H54 (cell line): ENCODE data around the gene PRKACB.
"Not testable (repeated sequence)": the region's sequence is repeated elsewhere in the genome, so short reads cannot be mapped to it uniquely, and the experiment has no call there.

Experiments
- DNase-seq: peaks from one replicate; pipeline ENCODE4 v3.0.0; 2011; ENCODE audit warnings: low spot score, mixed read lengths; ENCODE audit not compliant: insufficient read length
- FAIRE-seq: peaks from 3 replicates; lab custom pipeline; 2011; peaks lifted over from hg19 to GRCh38; lab: Jason Lieb, UNC
- POLR2A ChIP-seq: IDR thresholded peaks from 2 replicates; pipeline ENCODE4 v1.6.1; 2011; ENCODE audit warnings: low read depth, mild to moderate bottlenecking, low read length

PRKACB gene

DNA sequence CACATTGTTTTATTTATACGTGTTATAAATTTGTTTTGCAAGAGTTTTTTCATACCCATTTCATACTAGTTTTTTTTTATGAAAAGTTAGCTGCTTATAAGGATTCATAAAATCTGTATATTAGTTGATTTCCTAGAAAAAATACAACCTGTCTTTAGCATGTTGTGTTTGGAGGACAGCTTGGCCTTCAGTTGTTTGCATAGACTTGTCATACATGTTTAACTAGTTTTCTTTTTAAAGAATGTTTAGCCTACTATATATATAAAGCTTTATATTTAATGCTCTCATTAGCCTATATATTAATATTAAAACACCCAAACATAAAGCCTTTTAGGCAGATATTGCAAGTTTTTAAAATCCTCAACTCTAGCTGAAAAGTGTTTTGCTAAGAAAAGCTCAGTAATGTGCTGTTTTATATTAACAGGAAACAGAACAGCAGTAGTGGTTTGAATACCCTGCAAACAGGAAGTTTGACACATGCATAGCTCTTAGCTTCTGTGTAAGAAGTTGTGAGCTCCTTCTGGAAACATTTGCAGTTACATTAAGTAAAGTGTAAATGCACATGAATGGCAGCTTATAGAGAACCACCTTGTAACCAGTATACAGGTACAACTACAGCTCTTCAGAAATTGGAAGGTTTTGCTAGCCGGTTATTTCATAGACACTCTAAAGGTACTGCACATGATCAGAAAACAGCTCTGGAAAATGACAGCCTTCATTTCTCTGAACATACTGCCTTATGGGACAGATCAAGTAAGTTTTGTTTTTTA lies at the start of gene PRKACB:
TSS of gene PRKACB (plus strand) at position 476 of the 770 bp plus-strand sequence. CDS start at position 567, 91 bp downstream.
- no peak for TF ChIP-seq POLR2A
- FAIRE-seq (peak; percentile 93), DNase-seq (no peak)

DNA sequence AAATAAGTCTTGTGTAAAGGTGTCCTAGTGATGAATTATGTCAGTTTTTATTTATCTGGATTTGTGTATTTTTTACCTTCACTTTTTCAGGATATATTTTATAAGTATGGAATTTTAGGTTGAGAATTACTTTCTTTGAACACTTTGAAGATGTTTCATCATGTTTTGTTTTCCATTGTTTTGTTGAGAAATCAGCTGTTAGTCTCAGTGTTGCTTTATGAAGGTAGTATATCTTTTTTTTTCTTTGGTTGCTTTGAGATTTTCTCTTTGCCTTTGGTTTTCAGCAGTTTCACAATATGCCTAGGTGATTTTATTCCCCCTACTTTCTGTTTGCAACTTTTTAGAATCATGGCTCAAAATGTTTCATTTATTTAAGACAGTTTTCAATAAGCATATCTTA lies 48.8 kb upstream of the PRKACB start:
- no peak for FAIRE-seq
- TF ChIP-seq POLR2A: no peak
- DNase-seq: no peak

GRCh38 chr1:84096176-84096575 lies 47.9 kb upstream of the PRKACB start:
- no peak for TF ChIP-seq POLR2A
- DNase-seq (no peak), FAIRE-seq (no peak)

GRCh38 chr1:84101204-84101603 lies 42.9 kb upstream of the PRKACB start:
- TF ChIP-seq POLR2A: no peak
- DNase-seq (no peak), FAIRE-seq (peak; percentile 11)

- DNase-seq (peak; percentile 18), FAIRE-seq (peak; percentile 100)
- TF ChIP-seq POLR2A: no peak
Observed at GRCh38 chr1:84103197-84103992, 40.7 kb upstream of the PRKACB start.

DNA sequence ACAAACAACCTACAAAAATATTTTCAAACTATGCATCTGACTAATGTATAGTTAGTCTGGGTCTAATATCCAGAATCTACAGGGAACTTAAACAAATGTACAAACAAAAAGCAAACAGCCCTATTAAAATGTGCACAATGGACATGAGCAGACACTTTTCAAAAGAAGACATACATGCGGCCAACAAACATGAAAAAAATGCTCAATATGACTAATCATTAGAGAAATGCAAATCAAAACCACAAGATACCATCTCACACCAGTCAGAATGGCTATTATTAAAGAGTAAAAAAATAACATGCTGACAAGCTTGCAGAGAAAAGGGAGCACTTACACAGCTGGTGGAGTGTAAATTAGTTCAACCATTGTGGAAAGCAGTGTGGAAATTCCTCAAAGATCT lies 36.5 kb upstream of the PRKACB start:
- peak; percentile 86 for FAIRE-seq
- DNase-seq: not testable (repeated sequence)

- DNase-seq (no peak), FAIRE-seq (no peak)
- no peak for TF ChIP-seq POLR2A
Observed at GRCh38 chr1:84107955-84108354, 36.1 kb upstream of the PRKACB start.

DNA sequence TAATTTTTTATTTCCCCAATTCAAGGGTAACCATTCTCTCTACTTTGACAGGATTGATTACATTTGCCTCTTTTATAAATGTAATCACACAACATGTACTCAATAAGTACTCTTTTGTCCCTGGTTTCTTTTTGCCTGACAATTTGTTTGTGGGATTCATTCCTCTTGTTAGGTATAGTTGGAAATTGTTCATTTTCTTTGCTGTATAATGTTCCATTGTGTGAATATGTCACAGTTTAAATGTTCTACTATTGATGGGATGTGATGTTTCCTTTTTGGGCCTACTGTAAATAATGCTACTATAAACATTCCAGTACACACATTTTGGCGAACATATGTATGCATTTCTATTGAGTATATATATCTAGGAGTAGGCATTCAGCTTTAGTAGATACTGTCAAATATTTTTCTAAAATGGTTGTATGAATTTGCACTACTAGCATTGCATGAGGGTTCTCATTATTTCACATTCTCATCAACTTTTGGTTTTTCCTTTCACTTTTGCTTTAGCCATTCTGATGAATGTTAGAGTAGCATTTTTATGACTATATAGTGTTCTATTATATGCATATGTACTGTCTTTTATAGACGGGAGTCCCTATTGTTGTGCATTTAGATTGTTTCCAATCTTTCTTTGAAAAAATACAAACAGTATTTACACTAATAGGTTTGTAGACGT lies 35.0 kb upstream of the PRKACB start:
- TF ChIP-seq POLR2A: no peak
- FAIRE-seq (peak; percentile 67), DNase-seq (no peak)

- no peak for FAIRE-seq
- no peak for TF ChIP-seq POLR2A
Observed at GRCh38 chr1:84110629-84111028, 33.4 kb upstream of the PRKACB start.

GRCh38 chr1:84116558-84116957 lies 27.5 kb upstream of the PRKACB start:
- DNase-seq: no peak

More at GRCh38 chr1:84110629-84111028, 33.4 kb upstream of the PRKACB start:
- no peak for DNase-seq

DNA sequence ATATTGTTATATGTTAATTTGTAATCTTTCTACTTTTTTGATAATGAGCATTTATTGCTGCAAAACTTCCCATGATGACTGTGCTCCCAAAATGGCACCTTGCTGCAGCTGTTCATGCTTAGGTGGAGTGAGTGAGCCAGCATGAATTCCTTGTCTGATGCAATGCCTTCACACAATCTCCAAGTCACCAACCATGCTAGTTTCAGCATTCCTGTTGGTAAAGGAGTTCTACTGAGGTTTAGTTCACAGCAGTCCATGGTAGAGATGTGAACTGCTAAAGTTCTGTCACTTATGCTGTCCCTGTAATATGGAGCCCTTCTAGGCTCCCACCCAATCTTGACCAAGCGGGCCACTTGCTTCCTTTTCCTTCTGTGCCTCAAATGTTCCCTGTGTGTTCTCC lies 26.2 kb upstream of the PRKACB start:
- DNase-seq: no peak
- no peak for TF ChIP-seq POLR2A
- no peak for FAIRE-seq

More at GRCh38 chr1:84116558-84116957, 27.5 kb upstream of the PRKACB start:
- no peak for TF ChIP-seq POLR2A
- no peak for FAIRE-seq

- no peak for FAIRE-seq
- no peak for DNase-seq
- no peak for TF ChIP-seq POLR2A
Observed at GRCh38 chr1:84121360-84121759, 22.7 kb upstream of the PRKACB start.

DNA sequence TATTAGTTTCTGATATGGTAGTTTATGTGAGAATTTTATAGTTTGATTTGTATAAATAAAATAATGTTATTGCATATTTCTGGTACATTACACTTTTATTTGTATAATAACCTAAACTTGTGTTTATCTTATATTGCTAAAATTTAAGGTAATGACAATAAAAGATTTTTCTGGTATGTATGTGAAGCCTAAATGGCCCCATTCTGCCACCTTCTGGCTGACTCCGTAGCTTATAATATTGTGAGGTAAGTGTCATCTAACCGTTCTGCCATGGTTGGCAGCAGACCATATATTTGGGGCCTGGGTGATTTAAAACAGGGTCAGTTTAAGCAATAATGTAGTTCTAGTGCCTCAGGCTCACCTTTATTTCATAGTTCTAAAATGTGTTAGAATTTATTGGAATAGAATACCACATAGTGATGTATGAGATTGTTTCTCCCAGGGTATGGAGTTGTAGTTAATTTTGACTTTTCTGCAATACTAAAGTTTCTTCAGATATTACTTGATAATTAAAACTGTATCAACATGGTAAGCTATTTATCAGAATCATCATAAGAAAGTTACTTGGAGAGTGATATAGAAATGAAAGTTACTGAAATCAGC lies 21.2 kb upstream of the PRKACB start:
- no peak for TF ChIP-seq POLR2A
- DNase-seq (no peak), FAIRE-seq (peak; percentile 43)
